Measurements from ENCODE around the gene SLPI. TPM values are rescaled to one million over a fixed set of nuclear protein-coding genes. Genes with fewer than 3 reads are reported as not detected.

SLPI gene
- total RNA-seq, 3 donors from 2014 or later (not counting 1 experiment from before 2014, with no cell fraction given) = 0.90 TPM; not detected in 2

GRCh38 chr20:45300961-45301360, 46.6 kb upstream of the SLPI start:
- ATAC-seq = peak; percentile 56 to 77 (median 61)
- H3K4me1 ChIP-seq (ENCODE audit: control insufficient read depth, insufficient read depth, low read length) = no peaks in the 10 kb centered on the region
- H3K9me3 ChIP-seq (ENCODE audit: control insufficient read depth, insufficient read depth, low read length) = no peaks in the 10 kb centered on the region
- DNase-seq = peak in 1 of 2 donors; percentile 42
- Mint-ChIP-seq H3K9me3 (no peaks in the 10 kb centered on the region), H3K36me3 (no peaks in the 10 kb centered on the region), H3K27ac (no peak overlapping the region), H3K4me1 (no peaks in the 10 kb centered on the region), H3K27me3 (ENCODE audit: low read depth in 2 of 2) (peaks cover 25 to 43% of the 10 kb centered on the region in 2 donors), H3K4me3 (no peak overlapping the region)
- H3K27ac ChIP-seq (ENCODE audit: low read length) = no peak overlapping the region
- H3K27me3 ChIP-seq (ENCODE audit: control insufficient read depth, insufficient read depth, low read length) = peaks cover under 1% of the 10 kb centered on the region
- H3K4me3 ChIP-seq (ENCODE audit: low read length) = no peak overlapping the region
- no peaks in the 10 kb centered on the region for H3K36me3 ChIP-seq (ENCODE audit: control insufficient read depth, insufficient read depth, low read length)
- WGBS (ENCODE audit: insufficient coverage) = 45% methylated on average over 4 of the region's 4 CpGs
- intact Hi-C loops (cut with micrococcal nuclease) = no loop called here
- no peak for TF ChIP-seq CTCF (IDR thresholded peaks at IDR 0.05)

- intact Hi-C loops (cut with micrococcal nuclease) = loop anchor here (10.0 kb wide), 2 partner anchors 55 to 615 kb away; no protein-coding TSS in a partner anchor
- TF ChIP-seq CTCF (IDR thresholded peaks at IDR 0.05) = no peak
- 97% methylated on average over 4 of the region's 6 CpGs for WGBS (ENCODE audit: insufficient coverage)
- DNase-seq = no peak
- Histone ChIP-seq H3K27ac (ENCODE audit: low read length) (no peak overlapping the region), H3K4me3 (ENCODE audit: low read length) (no peak overlapping the region), H3K27me3 (ENCODE audit: control insufficient read depth, insufficient read depth, low read length) (no peaks in the 10 kb centered on the region), H3K36me3 (ENCODE audit: control insufficient read depth, insufficient read depth, low read length) (no peaks in the 10 kb centered on the region), H3K9me3 (ENCODE audit: control insufficient read depth, insufficient read depth, low read length) (no peaks in the 10 kb centered on the region), H3K4me1 (ENCODE audit: control insufficient read depth, insufficient read depth, low read length) (no peaks in the 10 kb centered on the region)
- ATAC-seq = no peak
- peaks cover 21 to 43% of the 10 kb centered on the region in 2 donors for H3K27me3 Mint-ChIP-seq (ENCODE audit: low read depth in 2 of 2)
- no peaks in the 10 kb centered on the region for H3K36me3 Mint-ChIP-seq
- no peaks in the 10 kb centered on the region for H3K9me3 Mint-ChIP-seq
- no peak overlapping the region for H3K4me3 Mint-ChIP-seq
- no peaks in the 10 kb centered on the region for H3K4me1 Mint-ChIP-seq
- no peak overlapping the region for H3K27ac Mint-ChIP-seq
Observed at GRCh38 chr20:45299786-45300185, 45.4 kb upstream of the SLPI start.

- no peak overlapping the region for H3K4me3 Mint-ChIP-seq
- H3K4me3 ChIP-seq (ENCODE audit: low read length) = no peak overlapping the region
- H3K9me3 Mint-ChIP-seq = no peaks in the 10 kb centered on the region
- H3K4me1 Mint-ChIP-seq = peaks cover 5 to 12% of the 10 kb centered on the region in 2 donors
- H3K36me3 Mint-ChIP-seq = no peaks in the 10 kb centered on the region
- peaks cover 13 to 33% of the 10 kb centered on the region in 2 donors for H3K27me3 Mint-ChIP-seq (ENCODE audit: low read depth in 2 of 2)
- H3K27me3 ChIP-seq (ENCODE audit: control insufficient read depth, insufficient read depth, low read length) = peaks cover 8% of the 10 kb centered on the region
- H3K27ac ChIP-seq (ENCODE audit: low read length) = no peak overlapping the region
- H3K9me3 ChIP-seq (ENCODE audit: control insufficient read depth, insufficient read depth, low read length) = no peaks in the 10 kb centered on the region
- ATAC-seq (no peak), DNase-seq (no peak)
- intact Hi-C loops (cut with micrococcal nuclease) = loop anchor here (10.0 kb wide), 2 partner anchors 57 to 613 kb away; no protein-coding TSS in a partner anchor
- peaks cover 11% of the 10 kb centered on the region for H3K4me1 ChIP-seq (ENCODE audit: control insufficient read depth, insufficient read depth, low read length)
- H3K27ac Mint-ChIP-seq = no peak overlapping the region
- H3K36me3 ChIP-seq (ENCODE audit: control insufficient read depth, insufficient read depth, low read length) = no peaks in the 10 kb centered on the region
- WGBS (ENCODE audit: insufficient coverage) = 92% methylated on average over 52 of the region's 52 CpGs
- no peak for TF ChIP-seq CTCF (IDR thresholded peaks at IDR 0.05)
Observed at GRCh38 chr20:45297786-45298497, 43.6 kb upstream of the SLPI start.

Measured in natural killer cell (primary cell).